GM21360 (cell line): ENCODE measurements around the gene DNAJC13.
A peak's percentile ranks its signal among the peaks of the same experiment; 100 is the strongest.

ENCODE experiments used
- ATAC-seq: cut with Tn5 transposase; IDR thresholded peaks from one replicate; pipeline ENCODE4 v1.9.1; 2021; ENCODE audit warnings: mild to moderate bottlenecking, moderate library complexity; ENCODE audit not compliant: unreplicated experiment

The DNAJC13 gene

GRCh38 chr3:132405609-132406299 is 11.5 kb upstream of the DNAJC13 start:
- ATAC-seq, result no peak

GRCh38 chr3:132406587-132406986 is 10.7 kb upstream of the DNAJC13 start:
- no peak for ATAC-seq

- no peak for ATAC-seq
These were observed 10.3 kb upstream of the DNAJC13 start for GRCh38 chr3:132407025-132407424.

- no peak for ATAC-seq
These were observed 2.5 kb upstream of the DNAJC13 start for GRCh38 chr3:132414841-132415240.

- no peak for ATAC-seq
These were observed 1.1 kb upstream of the DNAJC13 start for GRCh38 chr3:132416161-132416560.

GRCh38 chr3:132417695-132418411 is 551 bp downstream of the DNAJC13 start:
- ATAC-seq, result peak; percentile 45

GRCh38 chr3:132418916-132419315 is 1.6 kb downstream of the DNAJC13 start:
- no peak for ATAC-seq

GRCh38 chr3:132421832-132422231 is 4.5 kb downstream of the DNAJC13 start:
- no peak for ATAC-seq

- no peak for ATAC-seq
These were observed 5.2 kb downstream of the DNAJC13 start for GRCh38 chr3:132422531-132422930.

GRCh38 chr3:132432639-132433038 is 15.3 kb downstream of the DNAJC13 start:
- ATAC-seq, result no peak

GRCh38 chr3:132433121-132433520 is 15.8 kb downstream of the DNAJC13 start:
- ATAC-seq, result no peak

- ATAC-seq, result no peak
These were observed 18.1 kb downstream of the DNAJC13 start for GRCh38 chr3:132435224-132435910.

- no peak for ATAC-seq
These were observed 18.7 kb downstream of the DNAJC13 start for GRCh38 chr3:132435911-132436425.

- no peak for ATAC-seq
These were observed 26.1 kb downstream of the DNAJC13 start for GRCh38 chr3:132443421-132443820.

GRCh38 chr3:132444383-132444782 is 27.1 kb downstream of the DNAJC13 start:
- ATAC-seq, result no peak

- ATAC-seq, result no peak
These were observed 28.5 kb downstream of the DNAJC13 start for GRCh38 chr3:132445817-132446216.

- no peak for ATAC-seq
These were observed 31.1 kb downstream of the DNAJC13 start for GRCh38 chr3:132448216-132448961.

- ATAC-seq, result no peak
These were observed 38.8 kb downstream of the DNAJC13 start for GRCh38 chr3:132456136-132456535.

- ATAC-seq, result no peak
These were observed 39.3 kb downstream of the DNAJC13 start for GRCh38 chr3:132456571-132456970.

- ATAC-seq, result no peak
These were observed 40.0 kb downstream of the DNAJC13 start for GRCh38 chr3:132457286-132457685.

GRCh38 chr3:132459551-132459950 is 42.2 kb downstream of the DNAJC13 start:
- ATAC-seq, result no peak
